Frontal cortex (tissue), 4 donors: ENCODE measurements around the gene PIGP. TPM values are rescaled to one million over a fixed set of nuclear protein-coding genes. Genes with fewer than 3 reads are reported as not detected.
"Not testable (repeated sequence)": the region's sequence is repeated elsewhere in the genome, so short reads cannot be mapped to it uniquely, and the experiment has no call there.

Experiments used
- DNase-seq, 2 donors: peaks; one replicate each; pipeline ENCODE4 v3.0.0; 2012; ENCODE audit warnings: low spot score in 2 of 2
- FAIRE-seq: peaks from 2 replicates; lab custom pipeline; 2012; peaks lifted over from hg19 to GRCh38; lab: Jason Lieb, UNC
- small RNA-seq: library from RNA; depleted of rRNA; stranded (forward); fragments of <200 nt; gene quantifications from one replicate; pipeline ENCODE3, GENCODE V24; 2014
- total RNA-seq: library from RNA; depleted of rRNA; stranded (reverse); fragments of >200 nt; gene quantifications from one replicate; pipeline ENCODE4 v1.2.3, GENCODE V29; 2014
- donor health status: control.
- donor health status: control.
- donor health status: control.

PIGP gene
- total RNA-seq, 1 donor from 2014 or later = 5.7 TPM

DNA sequence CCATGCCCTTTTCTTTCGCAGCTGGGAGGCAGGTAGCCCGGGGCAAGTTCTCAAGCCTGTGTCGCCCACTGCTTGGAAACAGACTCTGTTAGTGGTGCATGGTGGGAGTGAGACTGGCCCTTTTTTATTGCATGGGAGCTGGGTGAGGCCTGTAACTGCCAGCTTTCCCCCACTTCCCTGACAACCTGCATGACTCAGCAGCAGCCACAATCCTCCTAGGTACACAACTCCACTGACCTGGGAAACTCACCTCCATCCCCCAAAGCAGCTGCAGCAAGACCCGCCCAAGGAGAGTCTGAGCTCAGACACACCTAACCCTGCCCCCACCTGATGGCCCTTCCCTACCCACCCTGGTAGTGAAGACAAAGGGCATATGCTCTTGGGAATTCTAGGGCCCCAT is 25.8 kb downstream of the PIGP start:
- FAIRE-seq (no peak), DNase-seq (no peak)

DNA sequence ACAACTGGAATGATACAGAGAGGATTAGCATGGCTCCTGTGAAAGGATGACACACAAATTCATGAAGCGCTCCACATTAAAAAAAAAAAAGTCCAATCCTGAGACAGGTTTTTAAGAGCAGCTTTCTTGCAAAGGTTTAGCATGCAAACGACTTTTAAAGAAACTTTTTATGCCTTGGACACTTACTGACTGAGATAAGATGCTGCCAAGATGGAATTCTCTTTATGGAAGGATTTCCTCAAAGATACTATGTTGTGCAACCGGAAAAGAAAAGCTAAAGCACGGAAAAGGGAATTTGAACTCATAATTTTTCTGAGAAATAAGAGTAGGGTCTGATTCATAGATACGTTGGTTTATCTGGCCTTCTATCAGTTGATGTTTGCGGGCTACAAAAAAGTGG is 27.3 kb downstream of the PIGP start:
- no peak for FAIRE-seq
- no peak for DNase-seq

DNA sequence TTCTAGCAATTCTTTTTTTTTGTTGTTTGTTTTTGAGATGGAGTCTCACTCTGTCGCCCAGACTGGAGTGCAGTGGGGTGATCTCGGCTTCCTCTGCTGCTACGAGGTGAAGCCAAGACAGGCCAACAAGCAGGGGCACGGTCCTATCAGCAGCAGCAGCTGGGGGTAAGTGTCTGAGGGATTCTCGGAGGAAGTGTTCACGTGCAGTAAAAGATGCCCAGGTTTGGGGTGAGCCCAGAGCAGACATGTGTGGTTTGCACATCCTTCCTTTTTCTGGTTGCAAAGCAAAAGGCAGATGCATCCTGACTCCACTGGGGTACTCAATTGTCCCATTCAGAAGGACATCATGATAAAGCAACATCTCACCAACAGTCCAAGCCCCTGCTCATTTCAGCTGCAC is 27.7 kb downstream of the PIGP start:
- no peak for FAIRE-seq

DNA sequence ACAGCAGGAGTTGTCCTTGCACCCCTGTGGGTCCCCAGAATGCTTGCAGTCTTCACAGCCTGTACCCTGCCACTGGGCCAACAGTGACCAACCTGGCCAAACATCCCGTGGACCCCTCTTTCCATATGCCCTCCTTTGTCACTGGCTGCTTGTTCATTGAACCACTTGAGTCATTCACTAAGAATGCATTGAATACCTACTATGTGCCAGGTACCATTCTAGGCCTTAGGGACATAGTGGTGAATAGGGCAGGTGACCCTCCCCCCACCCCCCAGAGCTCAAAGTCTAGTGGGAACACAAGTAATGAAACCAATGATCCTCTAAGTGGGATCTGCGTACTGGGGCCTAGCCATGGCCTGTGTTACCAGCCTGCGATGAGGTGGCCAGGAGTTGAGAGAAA is 28.2 kb downstream of the PIGP start:
- no peak for FAIRE-seq
- no peak for DNase-seq

More for the DNA sequence above, 27.7 kb downstream of the PIGP start:
- no peak for DNase-seq

DNA sequence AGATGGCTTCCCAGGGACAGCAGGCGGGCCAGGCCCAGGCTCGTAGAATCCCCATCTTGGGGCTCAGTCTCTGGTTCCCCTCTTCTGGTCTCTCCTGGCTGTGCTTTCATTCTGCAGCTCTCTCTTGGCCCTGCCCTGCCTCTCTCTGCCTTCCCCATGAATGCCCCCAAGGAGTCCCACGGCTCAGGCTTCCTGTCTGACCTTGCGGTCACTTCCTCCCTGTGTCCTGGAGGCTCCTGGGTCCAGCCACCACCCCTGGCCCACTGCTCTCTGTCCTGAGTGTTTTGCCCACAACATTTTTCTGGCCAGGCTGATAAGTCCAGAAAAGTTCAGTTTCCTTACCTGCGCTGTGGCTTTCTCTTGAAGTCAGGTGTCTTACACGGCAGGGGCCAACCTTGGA is 29.1 kb downstream of the PIGP start:
- DNase-seq = no peak
- no peak for FAIRE-seq

DNA sequence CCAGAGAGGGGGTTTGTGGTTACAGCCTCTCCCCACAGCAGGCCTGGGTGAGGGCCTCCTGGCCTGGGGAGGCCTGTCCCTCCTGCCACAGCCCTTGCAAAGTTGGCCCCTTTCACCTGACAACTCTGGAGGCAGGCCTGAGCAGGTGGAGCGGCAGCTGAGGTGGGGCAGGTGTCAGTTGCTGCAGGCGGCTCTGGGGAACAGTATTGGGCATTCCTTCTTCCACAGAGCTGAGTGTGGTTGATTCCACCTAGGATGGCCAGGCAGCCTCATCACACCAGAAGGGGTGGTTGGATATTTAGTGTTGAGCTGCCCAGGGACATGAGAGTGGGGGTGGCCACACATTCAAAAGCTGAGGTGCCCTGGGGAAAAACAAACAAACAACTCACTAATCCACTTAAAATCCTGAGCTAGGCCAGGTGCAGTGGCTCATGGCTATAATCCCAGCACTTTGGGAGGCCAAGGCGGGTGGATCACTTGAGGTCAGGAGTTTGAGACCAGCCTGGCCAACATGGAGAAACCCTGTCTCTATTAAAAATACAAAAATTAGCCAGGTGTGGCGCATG is 31.1 kb downstream of the PIGP start:
- DNase-seq (no peak), FAIRE-seq (no peak)

DNA sequence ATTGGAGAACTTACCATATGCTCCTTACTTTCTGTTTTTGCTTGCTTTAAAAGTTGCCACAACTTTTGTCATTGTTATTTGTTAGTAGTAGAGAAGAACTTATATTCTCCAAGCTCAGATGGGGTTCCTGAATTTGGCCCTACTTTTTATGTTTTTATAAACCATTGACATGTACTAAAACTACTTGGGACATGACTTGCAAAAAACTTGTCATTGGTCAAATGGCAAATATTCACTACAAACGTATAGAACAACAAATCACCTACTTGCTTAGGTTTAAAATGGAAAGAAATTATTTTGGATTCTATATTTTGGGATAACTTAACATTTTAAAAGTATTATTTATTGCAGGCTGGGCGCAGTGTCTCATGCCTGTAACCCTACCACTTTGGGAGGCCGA is 32.7 kb downstream of the PIGP start:
- no peak for DNase-seq
- no peak for FAIRE-seq

DNA sequence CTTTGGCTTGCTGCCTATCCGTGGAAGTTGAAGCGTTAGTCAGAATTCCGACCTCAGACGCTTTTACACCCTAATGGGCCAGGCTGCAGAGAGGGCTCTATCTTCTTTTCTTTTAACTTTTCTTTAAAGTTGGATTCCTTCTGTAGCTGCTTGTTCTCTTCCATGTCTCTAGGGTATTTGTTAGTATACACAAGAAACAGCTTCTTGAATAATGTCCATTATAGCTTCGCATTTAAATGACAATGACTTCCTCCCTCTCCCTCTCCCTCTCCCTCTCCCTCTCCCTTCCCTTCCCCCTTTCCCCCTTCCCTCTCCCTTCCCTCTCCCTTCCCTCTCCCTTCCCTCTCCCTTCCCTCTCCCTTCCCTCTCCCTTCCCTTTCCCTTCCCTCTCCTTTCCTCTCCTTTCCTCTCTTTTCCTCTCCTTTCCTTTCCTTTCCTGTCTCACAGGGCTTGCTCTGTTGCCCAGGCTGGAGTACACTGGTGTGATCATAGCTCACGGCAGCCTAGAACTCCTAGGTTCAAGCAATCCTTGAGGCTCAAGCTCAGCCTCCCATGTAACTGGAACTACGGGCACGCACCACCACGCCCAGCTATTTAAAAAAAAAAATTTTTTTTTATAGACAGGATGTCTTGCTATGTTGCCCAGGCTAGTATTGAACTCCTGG is 33.3 kb downstream of the PIGP start:
- no peak for DNase-seq
- no peak for FAIRE-seq

DNA sequence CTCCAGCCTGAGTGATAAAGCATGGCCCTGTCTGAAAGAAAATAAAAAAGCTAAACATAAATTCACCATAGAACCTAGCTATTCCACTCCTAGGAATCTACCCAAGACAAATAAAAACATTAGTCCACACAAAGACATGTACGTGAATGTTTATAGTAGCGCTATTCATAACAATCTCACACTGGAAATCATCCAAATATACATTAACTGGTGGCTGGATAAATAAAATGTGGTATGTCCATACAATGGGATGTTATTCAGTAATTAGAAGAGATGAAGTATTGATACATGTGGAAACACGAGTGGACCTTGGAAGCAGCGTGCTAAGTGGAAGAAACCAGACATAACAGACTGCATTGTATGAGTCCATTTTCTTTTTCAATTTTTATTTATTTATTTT is 36.7 kb downstream of the PIGP start:
- no peak for FAIRE-seq
- DNase-seq = no peak

GRCh38 chr21:37034394-37034793 is 38.5 kb downstream of the PIGP start:
- FAIRE-seq, DNase-seq: not testable (repeated sequence)

- no peak for DNase-seq
- peak; percentile 21 for FAIRE-seq
These were observed 39.9 kb downstream of the PIGP start for GRCh38 chr21:37032877-37033471.

GRCh38 chr21:37032293-37032692 is 40.6 kb downstream of the PIGP start:
- DNase-seq (no peak), FAIRE-seq (no peak)

DNA sequence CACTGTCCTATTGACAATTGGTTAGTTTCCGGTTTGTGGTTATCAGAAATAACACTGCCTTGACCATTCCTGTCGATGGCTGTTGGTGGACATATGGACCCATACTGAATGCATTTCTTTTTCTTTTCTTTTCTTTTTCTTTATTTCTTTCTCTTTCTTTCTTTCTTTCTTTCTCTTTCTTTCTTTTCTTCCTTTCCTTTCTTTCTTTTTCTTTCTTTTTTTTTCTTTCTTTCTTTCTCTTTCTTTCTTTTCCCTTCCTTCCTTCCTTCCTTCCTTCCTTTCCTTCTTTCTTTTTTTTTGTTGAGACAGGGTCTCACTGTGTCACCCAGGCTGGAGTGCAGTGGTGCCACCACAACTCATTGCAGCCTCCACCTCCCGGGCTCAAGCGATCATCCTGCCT is 42.0 kb downstream of the PIGP start:
- no peak for FAIRE-seq
- DNase-seq = no peak

GRCh38 chr21:37028570-37028969 is 44.3 kb downstream of the PIGP start:
- no peak for FAIRE-seq
- no peak for DNase-seq

- FAIRE-seq (no peak), DNase-seq (no peak)
These were observed 46.4 kb downstream of the PIGP start for GRCh38 chr21:37026499-37026898.

GRCh38 chr21:37017951-37018679 is 54.8 kb downstream of the PIGP start:
- DNase-seq (no peak), FAIRE-seq (no peak)

Small RNA genes lying within 50 kb of the gene (small RNA-seq; reads per million reads assigned to genes)
- not detected for gene RNU6-696P

Other genes with a start within 250 kb of the PIGP start
- 23.2 TPM for gene HLCS, start 106.4 kb downstream of the PIGP start, total RNA-seq
- gene RIPPLY3, start 66.4 kb downstream of the PIGP start, total RNA-seq = not detected
- 740 TPM for gene TTC3, start 183 bp upstream of the PIGP start, total RNA-seq
- gene VPS26C, start 194.3 kb upstream of the PIGP start, total RNA-seq = 37.5 TPM